Measurements from ENCODE around the gene NPEPL1.

NPEPL1 gene

DNA sequence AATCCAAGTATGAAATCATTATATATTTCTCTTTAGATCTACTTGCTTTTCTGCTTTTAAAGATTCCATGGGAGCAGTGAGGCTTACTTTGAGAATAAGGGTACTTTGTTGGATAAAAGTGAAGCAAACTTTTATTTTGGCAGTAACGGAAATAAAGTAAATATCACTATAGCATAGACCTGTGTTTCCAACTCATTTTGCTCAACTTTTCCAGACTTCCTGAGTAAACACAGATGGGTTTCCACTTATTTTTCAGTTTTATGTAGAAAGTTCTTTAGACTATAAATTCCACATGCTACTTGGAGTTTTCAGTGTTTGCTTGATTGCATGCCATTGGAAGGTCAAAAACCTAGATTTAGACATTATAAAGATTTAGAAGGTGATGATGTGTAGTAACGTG is 35.3 kb upstream of the NPEPL1 start:
- DNase-seq (ENCODE audit: low read depth in 2 of 2, low spot score in 1 of 2), result no peak

GRCh38 chr20:58657986-58658385 is 34.6 kb upstream of the NPEPL1 start:
- DNase-seq (ENCODE audit: low read depth in 2 of 2, low spot score in 1 of 2), result no peak

DNA sequence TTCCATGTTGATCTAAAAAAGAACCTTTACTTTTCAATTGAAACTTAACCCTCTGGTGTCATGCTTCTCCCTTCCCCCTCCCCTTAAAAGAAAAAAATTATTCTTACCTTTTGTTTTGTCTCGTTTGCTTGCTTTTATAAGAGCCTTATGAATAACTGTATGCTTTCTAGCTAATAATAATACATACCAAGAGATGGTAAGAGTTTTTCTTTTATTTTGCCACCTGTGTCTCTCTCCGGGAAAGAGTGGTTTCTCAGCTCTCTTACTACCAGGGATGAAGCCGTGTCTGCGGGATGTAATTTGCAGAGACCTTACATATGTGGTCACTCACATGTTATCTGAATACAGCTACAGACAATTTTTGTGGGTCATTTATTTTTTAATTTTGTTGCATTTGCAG is 33.8 kb upstream of the NPEPL1 start:
- no peak for DNase-seq (ENCODE audit: low read depth in 2 of 2, low spot score in 1 of 2)

GRCh38 chr20:58659841-58660240 is 32.8 kb upstream of the NPEPL1 start:
- no peak for DNase-seq (ENCODE audit: low read depth in 2 of 2, low spot score in 1 of 2)

GRCh38 chr20:58660855-58661597 is 31.6 kb upstream of the NPEPL1 start:
- no peak for DNase-seq (ENCODE audit: low read depth in 2 of 2, low spot score in 1 of 2)

DNA sequence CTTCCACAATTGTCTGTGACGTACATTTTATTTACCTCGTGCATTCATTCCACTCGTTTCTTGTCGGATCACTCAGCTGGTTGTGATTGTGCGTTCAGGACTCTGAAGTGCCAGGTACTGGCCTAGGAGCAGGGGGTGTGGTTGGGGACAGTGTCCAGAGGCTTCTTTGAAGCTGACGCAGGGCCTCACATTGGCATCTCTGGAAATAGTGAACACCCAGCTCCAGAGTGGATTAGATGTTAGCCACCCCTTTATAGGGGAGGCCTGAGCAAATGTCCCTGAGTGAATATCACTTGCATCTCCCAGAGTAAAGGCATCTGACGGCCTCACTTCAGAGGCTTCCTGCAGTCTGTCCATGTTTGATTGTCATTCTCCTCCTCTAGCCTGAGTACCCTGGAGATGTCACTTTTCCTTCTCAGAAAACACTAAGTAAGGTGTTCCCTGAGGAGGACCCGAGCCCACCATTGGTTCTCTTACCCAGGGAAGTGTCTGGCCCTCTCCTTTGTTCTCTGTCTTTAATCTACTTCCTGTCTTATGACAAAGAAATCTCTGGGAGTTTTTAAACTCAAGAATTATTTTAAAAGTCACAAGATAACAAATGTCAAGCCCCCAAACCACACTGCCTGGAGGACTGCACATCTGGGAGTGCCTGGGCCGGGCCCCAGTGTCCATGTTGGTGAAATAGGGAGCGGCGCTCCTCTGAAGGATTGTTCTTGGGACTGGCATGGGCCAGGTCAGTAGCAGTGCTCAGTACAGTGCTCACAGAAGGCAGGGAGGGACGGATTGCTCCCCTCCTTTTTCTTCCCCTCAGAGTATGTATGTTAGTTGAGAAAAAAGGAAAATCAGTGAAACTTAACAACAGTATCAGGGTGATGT is 30.8 kb upstream of the NPEPL1 start:
- DNase-seq (ENCODE audit: low read depth in 2 of 2, low spot score in 1 of 2), result no peak

DNA sequence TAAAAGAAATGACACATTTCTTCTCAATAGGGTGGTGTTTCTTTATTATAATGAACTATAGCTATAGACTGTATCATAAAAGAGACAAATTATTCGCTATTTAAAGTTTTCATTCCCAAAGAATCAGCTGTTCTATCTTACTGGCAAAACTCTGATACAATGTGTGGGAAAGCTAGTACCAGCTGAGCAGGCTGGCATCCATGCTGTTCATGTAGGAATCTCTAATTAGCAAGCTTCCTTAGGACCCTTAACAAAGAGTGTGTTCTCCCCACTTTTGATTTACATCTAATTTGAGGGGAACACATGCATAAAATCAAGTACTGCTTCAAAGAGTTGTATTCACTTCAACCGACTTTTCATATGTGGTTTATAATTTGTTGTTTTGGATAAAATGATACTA is 28.3 kb upstream of the NPEPL1 start:
- no peak for DNase-seq (ENCODE audit: low read depth in 2 of 2, low spot score in 1 of 2)

- no peak for DNase-seq (ENCODE audit: low read depth in 2 of 2, low spot score in 1 of 2)
Observed at GRCh38 chr20:58664883-58665282, 27.7 kb upstream of the NPEPL1 start.

DNA sequence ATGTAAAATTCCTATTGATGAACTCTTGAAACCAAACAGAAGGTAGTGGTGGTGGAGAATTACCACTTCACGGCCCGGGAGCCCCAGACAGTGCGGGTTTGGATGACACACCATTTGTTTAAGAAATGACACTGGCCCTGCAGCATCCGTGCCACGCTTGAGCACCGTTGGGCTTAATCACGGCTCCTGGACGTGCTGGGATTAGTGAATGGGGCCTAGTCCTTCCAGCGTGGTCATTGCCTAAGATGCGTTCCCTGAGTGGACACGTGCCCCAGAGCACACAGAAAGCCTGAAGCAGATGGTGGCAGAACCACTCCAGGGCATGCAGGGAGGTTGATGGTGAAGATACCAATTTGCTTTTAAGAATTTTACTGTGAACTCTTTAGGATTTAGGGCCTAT is 27.0 kb upstream of the NPEPL1 start:
- DNase-seq (ENCODE audit: low read depth in 2 of 2, low spot score in 1 of 2), result no peak

- no peak for DNase-seq (ENCODE audit: low read depth in 2 of 2, low spot score in 1 of 2)
Observed at GRCh38 chr20:58666702-58667101, 25.9 kb upstream of the NPEPL1 start.

DNA sequence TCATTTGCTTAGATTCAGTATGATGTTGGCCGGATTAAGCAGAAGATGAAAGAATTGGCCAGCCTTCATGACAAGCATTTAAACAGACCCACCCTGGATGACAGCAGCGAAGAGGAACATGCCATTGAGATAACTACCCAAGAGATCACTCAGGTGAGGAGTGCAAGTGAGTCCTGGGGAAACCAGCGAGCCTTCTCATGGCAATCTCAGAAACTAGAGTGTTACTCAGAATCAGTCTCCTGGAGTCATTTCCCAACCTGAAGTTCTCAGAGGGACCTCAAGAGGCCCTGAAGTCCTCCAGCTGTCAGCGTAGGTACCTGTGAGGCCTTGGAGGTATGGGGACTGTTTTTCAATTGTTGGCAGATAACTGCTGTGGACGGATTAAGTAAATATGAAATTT is 24.6 kb upstream of the NPEPL1 start:
- DNase-seq (ENCODE audit: low read depth in 2 of 2, low spot score in 1 of 2), result no peak

DNA sequence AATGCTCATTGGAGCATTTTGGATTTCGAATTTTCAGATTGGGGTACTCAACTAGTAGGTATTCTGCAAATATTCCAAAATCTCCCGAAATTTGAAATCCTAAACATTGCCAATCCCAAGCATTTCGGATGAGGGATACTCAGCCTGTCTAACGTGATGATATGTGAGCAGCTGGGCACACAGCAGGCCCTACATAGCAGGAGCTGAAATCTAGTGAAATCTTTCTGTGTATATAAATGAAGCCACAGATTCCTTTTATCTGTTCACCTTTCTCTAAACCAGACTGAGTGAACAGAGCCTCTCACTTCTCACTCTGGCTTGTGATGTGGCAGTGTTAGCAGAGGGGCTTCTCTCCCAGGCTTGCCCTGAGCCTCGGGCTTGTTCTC is 23.7 kb upstream of the NPEPL1 start:
- DNase-seq (ENCODE audit: low read depth in 2 of 2, low spot score in 1 of 2), result no peak

DNA sequence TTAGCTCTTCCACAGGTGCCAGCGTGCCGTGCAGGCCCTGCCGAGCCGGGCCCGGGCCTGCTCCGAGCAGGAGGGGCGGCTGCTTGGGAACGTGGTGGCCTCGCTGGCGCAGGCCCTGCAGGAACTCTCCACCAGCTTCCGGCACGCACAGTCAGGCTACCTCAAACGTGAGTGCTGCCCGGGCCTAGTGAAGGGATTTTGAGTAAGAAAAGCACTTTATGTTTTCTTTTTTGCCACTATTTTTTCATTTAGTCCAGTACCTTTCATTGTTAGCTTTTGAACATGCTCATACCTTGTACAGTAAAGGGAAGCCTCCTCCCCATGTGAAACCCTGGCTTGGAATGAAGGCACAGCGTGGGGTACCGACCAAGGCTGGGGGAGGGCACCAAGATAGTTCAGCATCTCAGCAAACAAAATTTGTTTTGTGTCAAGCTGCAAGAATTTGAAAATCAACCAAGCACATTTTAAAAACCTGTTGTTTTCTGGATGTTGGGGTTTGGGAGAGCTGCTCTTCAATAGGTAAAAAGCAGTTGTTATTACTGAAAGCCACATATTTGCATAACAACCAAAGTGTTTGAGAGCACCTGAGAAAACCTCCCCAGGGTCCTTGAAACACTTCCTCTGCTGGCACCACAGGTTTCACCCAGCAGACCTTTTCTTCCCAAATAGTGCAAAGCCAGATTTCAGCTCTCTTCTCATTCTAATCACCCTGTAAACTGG is 23.2 kb upstream of the NPEPL1 start:
- DNase-seq (ENCODE audit: low read depth in 2 of 2, low spot score in 1 of 2), result no peak

DNA sequence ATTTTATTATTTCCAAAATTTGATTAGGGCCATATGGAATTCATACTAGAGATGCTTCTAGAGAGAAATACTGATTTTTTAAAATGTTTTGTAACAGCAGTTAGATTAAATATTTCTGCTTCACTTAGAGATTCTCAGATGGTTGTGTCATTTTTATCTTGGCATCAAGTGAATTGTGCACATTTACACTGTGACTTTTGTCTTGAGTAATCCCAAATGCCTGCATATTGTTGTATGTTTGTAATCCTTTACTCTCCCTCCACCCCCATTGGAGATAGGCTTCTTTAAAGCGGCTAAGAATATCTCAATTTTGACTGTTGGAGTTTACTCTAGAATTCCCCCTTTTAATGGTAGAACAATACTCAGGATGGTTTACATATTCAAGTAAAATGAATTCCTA is 22.5 kb upstream of the NPEPL1 start:
- DNase-seq (ENCODE audit: low read depth in 2 of 2, low spot score in 1 of 2), result no peak

DNA sequence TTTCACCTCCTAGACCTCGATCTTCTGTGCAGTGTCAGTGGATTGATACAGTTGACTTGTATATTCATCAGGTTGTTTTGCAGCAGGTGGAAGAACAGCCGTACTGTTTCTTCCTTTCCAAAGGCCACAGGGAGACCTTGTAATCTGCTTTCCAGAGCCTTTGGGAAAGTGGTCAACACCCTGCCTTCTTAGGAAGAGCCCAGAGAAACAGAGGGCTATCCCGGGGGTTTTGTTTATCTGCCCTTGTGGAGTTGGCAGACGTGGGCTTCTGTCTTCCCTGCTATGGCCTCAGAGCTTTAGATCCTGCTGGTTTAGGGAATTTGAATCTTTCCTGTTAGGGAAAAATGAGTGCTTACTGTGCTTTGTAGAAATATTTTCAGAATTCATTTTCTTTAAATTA is 21.9 kb upstream of the NPEPL1 start:
- no peak for DNase-seq (ENCODE audit: low read depth in 2 of 2, low spot score in 1 of 2)

- DNase-seq (ENCODE audit: low read depth in 2 of 2, low spot score in 1 of 2), result no peak
Observed at GRCh38 chr20:58673119-58673518, 19.5 kb upstream of the NPEPL1 start.

DNA sequence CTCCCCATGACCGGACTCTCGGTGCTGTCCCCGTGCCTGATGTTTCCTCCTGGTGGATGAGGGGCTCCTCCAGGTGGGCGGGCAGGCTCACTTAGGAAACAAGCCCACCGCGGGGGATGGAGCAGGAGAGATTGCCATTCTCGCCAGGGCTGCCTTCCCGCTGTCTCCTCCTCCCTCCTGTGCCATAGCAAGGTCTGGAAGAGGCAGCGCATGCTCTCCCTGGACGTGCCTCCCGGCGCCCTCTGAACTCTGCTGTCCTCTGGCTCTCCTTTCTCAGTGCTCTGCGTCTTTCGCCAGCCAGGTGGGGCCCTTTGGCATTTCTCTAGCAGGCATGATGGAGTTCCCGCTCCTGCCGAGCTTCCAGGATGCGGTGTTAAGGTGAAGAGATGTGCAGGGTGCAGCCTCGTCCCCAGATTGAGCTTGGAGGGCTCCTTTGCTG is 17.4 kb upstream of the NPEPL1 start:
- DNase-seq (ENCODE audit: low read depth in 2 of 2, low spot score in 1 of 2), result no peak

DNA sequence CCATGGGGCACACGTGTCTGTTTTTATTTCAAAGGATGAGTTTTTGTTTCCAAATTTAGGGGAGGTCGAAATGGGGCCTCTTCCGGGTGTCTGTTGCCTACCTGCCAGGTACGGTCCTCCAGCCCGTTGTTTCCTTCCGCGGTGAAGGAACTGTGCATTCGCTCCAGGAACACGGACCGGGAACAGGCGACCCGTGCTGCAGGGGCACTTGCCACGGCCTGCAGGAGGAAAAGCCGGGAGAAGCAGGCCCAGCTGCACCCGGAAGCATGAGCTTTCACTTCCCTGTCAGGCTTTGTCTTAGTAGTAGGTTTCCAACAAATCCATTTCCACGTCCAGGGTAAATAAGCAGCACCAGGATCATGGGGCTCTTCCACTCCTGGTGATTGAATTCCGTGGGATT is 17.0 kb upstream of the NPEPL1 start:
- no peak for DNase-seq (ENCODE audit: low read depth in 2 of 2, low spot score in 1 of 2)

DNA sequence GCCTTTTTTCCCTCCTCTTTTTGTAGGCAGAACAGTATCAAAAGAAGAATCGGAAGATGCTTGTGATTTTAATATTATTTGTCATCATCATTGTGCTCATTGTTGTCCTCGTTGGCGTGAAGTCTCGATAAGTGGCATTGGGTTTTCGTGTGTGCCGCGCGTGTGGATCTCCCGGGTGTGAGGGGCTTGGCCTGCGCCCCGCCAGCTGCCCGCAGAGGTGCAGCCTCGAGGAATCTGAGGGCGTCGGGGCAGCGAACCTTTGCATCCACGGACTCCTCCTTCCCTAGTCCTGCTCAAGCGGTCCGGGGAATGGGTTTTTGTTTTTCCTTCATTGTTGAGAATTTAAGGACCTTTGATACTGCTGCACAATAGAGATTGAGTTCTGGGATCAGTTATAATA is 16.4 kb upstream of the NPEPL1 start:
- no peak for DNase-seq (ENCODE audit: low read depth in 2 of 2, low spot score in 1 of 2)

GRCh38 chr20:58677079-58677604 is 15.5 kb upstream of the NPEPL1 start:
- DNase-seq (ENCODE audit: low read depth in 2 of 2, low spot score in 1 of 2), result no peak

DNA sequence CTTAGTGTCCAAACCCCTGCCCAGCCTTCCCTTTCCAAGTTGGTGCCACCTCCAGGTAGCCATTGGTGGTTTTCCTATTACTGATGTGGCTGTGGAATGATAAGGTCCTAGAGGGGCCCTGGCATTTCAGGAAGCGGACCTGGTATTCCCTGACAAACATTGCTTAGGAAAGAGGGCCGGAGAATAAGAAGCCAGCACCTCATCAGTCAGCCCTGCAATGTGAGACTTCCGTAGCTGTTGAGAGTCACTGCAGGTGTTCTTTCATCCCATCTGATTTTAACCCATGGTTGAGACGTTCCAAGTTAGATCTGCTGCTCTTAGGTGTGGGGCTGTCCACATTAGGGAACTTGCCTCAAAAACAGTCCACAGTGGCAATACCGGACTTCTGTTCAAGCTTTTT is 14.8 kb upstream of the NPEPL1 start:
- no peak for DNase-seq (ENCODE audit: low read depth in 2 of 2, low spot score in 1 of 2)

- no peak for DNase-seq (ENCODE audit: low read depth in 2 of 2, low spot score in 1 of 2)
Observed at GRCh38 chr20:58678806-58679205, 13.8 kb upstream of the NPEPL1 start.
